Measurements from ENCODE around the gene DMD. TPM values are rescaled to one million over a fixed set of nuclear protein-coding genes. Genes with fewer than 3 reads are reported as not detected.
"Not testable (repeated sequence)": the region's sequence is repeated elsewhere in the genome, so short reads cannot be mapped to it uniquely, and the experiment has no call there.

Gene DMD
- polyA plus RNA-seq, 2 of the 4 experiments (the other 2 are of a cell fraction) = 0.03 TPM; not detected in 1

GRCh38 chrX:31589503-31589902, 1621.8 kb downstream of the DMD start (continued):
- TF ChIP-seq MYC (IDR thresholded peaks at IDR 0.05; ENCODE audit: borderline replicate concordance, low read length) (no peak), ESRRA (IDR thresholded peaks at IDR 0.05; ENCODE audit: borderline replicate concordance, low read length) (no peak), GATA3 (IDR thresholded peaks at IDR 0.05; ENCODE audit: borderline replicate concordance) (no peak), MAX (IDR thresholded peaks at IDR 0.05) (no peak), POLR2A (IDR thresholded peaks at IDR 0.05; ENCODE audit: low read length) (no peak), FOSL2 (IDR thresholded peaks at IDR 0.05) (no peak), FOSL2 (CRISPR knock-in tag; IDR thresholded peaks at IDR 0.05) (no peak), POLR2AphosphoS2 (conservative IDR thresholded peaks at IDR 0.05; ENCODE audit: low read length) (no peak)

- ChIA-PET CTCF (no interaction called here), POLR2A (no interaction called here)
- H3K4me2 ChIP-seq = no peak overlapping the region
- ATAC-seq (no peak), FAIRE-seq (peak; percentile 18), DNase-seq (ENCODE audit: low read depth in 1 of 2, low spot score in 1 of 2) (no peak)
- H3K9me3 ChIP-seq = no peaks in the 10 kb centered on the region
- no peak for TF ChIP-seq KDM1A (IDR thresholded peaks at IDR 0.05; ENCODE audit: low read depth)
- no peak for TF ChIP-seq CBX2 (IDR thresholded peaks at IDR 0.05; ENCODE audit: borderline replicate concordance, low read depth)
- TF ChIP-seq EP300 (IDR thresholded peaks at IDR 0.05) = no peak
- TF ChIP-seq CTCF (IDR thresholded peaks at IDR 0.05) = no peak
- TF ChIP-seq KDM5A (IDR thresholded peaks at IDR 0.05) = no peak
- no peak for TF ChIP-seq HOXB5 (CRISPR knock-in tag; IDR thresholded peaks at IDR 0.05)
- no peak for TF ChIP-seq SREBF2 (IDR thresholded peaks at IDR 0.05)
- no peak for TF ChIP-seq POLR2AphosphoS2 (conservative IDR thresholded peaks at IDR 0.05; ENCODE audit: low read length)
- TF ChIP-seq FOXS1 (CRISPR knock-in tag; IDR thresholded peaks at IDR 0.05) = no peak
- TF ChIP-seq EHMT2 (IDR thresholded peaks at IDR 0.05; ENCODE audit: low read depth) = no peak
- TF ChIP-seq RAD21 (conservative IDR thresholded peaks at IDR 0.05 in 1 of 2, IDR thresholded peaks at IDR 0.05 in 1 of 2) = no peak
- TF ChIP-seq HDAC2 (IDR thresholded peaks at IDR 0.05) = no peak
- no peak for TF ChIP-seq NFE2L2 (conservative IDR thresholded peaks at IDR 0.05; ENCODE audit: low read length)
- no peak for TF ChIP-seq MYC (IDR thresholded peaks at IDR 0.05; ENCODE audit: borderline replicate concordance, low read length)
- TF ChIP-seq HES2 (IDR thresholded peaks at IDR 0.05) = no peak
- TF ChIP-seq CHD2 (IDR thresholded peaks at IDR 0.05; ENCODE audit: low read length, partially characterized antibody) = no peak
- no peak for TF ChIP-seq MAX (IDR thresholded peaks at IDR 0.05)
- no peak for TF ChIP-seq HOXB13 (CRISPR knock-in tag; IDR thresholded peaks at IDR 0.05; ENCODE audit: low read depth)
- no peaks in the 10 kb centered on the region for H3K4me1 ChIP-seq
- H3K4me3 ChIP-seq = no peak overlapping the region
- WGBS (ENCODE audit: missing lambda C conversion rate) = 7% methylated on average over 2 of the region's 2 CpGs
- H3K27ac ChIP-seq = no peak overlapping the region
These were observed 1623.0 kb downstream of the DMD start for GRCh38 chrX:31588355-31588754.

- ATAC-seq; H3K4me3 ChIP-seq; POLR2A ChIA-PET; H3K4me2 ChIP-seq; H3K9me3 ChIP-seq; CTCF ChIA-PET; H3K27ac ChIP-seq; H3K4me1 ChIP-seq; DNase-seq (ENCODE audit: low read depth in 1 of 2, low spot score in 1 of 2); FAIRE-seq: not testable (repeated sequence)
- WGBS (ENCODE audit: missing lambda C conversion rate) = no CpG with 5 or more reads among the region's 3 CpGs
These were observed 1627.5 kb downstream of the DMD start for GRCh38 chrX:31583892-31584291.

Data from A549 (cell line).